GM19099 (cell line): ENCODE results near the gene MAP3K21.

Experiments
- POLR2A ChIP-seq: IDR thresholded peaks from 3 replicates; pipeline ENCODE4 v1.6.1; 2011; ENCODE audit warnings: low read depth; ENCODE audit not compliant: insufficient read length; ENCODE audit errors: extremely low read depth

MAP3K21 gene

GRCh38 chr1:233410906-233411305, 83.4 kb downstream of the MAP3K21 start:
- no peak for TF ChIP-seq POLR2A

- no peak for TF ChIP-seq POLR2A
These were observed 85.3 kb downstream of the MAP3K21 start for GRCh38 chr1:233412812-233413211.

- no peak for TF ChIP-seq POLR2A
These were observed 93.8 kb downstream of the MAP3K21 start for GRCh38 chr1:233421293-233421692.

- no peak for TF ChIP-seq POLR2A
These were observed 97.3 kb downstream of the MAP3K21 start for GRCh38 chr1:233424779-233425178.

- no peak for TF ChIP-seq POLR2A
These were observed 100.4 kb downstream of the MAP3K21 start for GRCh38 chr1:233427907-233428306.

GRCh38 chr1:233431753-233432403, 104.4 kb downstream of the MAP3K21 start:
- no peak for TF ChIP-seq POLR2A

GRCh38 chr1:233432916-233433315, 105.4 kb downstream of the MAP3K21 start:
- TF ChIP-seq POLR2A, result no peak

GRCh38 chr1:233433436-233434210, 106.1 kb downstream of the MAP3K21 start:
- TF ChIP-seq POLR2A, result no peak
